ENCODE measurements around the gene PROCA1.
"Not testable (repeated sequence)": the region's sequence is repeated elsewhere in the genome, so short reads cannot be mapped to it uniquely, and the experiment has no call there.

Gene PROCA1

DNA sequence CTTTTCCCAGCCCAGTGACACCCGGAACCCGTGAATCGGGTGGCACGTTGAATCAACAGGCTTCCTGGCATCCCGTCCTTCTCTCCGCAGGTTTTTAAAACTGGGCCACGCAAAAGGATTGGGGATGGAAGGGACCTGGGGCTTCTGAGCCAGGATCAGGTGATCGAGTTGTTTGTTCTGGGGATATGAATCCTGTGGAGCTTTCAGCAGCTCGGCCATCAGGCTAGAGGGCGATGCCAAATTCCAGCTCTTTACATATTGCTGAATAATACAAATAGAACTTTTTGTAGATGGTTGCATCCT is 49.2 kb downstream of the PROCA1 start:
- DNase-seq: no peak

DNA sequence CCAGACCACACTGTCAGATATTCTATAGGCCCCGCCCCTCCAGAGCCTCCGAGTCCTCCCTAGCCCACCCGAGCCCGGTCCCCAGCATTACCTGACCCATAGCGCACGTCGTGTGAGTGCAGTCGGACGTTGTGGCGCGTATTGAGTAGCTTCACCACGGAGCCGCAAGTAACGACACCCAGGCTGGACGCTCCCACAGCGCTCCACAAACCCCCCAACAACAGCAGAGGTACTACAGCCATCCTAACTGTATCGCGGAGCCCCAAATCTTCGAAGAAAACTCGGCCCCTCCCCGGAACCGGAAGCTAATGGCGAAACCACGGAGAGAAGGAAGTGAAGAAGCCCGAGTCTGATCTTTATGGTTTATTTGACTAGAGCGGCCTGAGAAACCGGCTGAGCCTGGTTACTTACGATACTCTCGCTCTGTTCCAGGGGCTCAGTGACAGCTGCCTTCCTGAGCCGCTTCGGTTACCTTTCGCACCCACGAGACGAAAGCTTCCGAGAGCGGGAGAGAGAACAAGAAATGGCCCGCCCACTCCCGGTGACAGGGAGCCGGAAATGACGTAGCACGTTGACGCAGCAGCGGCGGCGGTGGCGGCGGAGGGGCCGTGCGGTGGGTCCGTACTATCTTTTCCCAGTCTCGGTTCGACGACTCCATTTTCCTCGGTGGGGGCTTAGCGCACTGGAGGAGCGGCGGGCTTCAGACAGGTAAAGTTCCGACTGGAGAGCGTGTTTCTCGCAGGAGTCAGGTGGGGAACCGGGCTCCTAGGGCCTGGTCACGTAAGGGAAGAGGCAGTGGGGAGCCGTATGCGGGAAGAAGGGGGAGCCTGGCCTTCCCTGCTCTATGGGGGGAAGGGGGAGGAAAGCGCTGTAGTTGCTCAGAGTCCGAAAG is 49.8 kb downstream of the PROCA1 start, which contains the start of the genes SDF2 and SUPT6H:
SDF2 (minus strand) TSS at position 272 of the 892 bp plus-strand sequence; CDS start at position 242, 30 bp downstream.
SUPT6H (plus strand) TSS at position 571 of the 892 bp plus-strand sequence. CDS start 11,197 bp downstream, outside the sequence.
- peak; percentile 84 for DNase-seq

DNA sequence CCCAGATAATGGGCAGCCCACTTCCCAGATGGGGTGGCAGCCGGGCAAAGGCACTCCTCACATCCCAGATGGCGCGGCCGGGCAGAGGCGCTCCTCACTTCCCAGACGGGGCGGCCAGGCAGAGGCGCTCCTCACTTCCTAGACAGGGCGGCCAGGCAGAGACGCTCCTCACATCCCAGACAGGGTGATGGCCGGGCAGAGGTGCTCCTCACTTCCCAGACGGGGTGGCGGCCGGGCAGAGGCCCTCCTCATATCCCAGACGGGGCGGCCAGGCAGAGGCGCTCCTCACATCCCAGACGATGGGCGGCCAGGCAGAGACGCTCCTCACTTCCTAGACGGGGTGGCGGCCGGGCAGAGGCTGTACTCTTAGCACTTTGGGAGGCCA is 52.2 kb downstream of the PROCA1 start:
- not testable (repeated sequence) for DNase-seq

DNA sequence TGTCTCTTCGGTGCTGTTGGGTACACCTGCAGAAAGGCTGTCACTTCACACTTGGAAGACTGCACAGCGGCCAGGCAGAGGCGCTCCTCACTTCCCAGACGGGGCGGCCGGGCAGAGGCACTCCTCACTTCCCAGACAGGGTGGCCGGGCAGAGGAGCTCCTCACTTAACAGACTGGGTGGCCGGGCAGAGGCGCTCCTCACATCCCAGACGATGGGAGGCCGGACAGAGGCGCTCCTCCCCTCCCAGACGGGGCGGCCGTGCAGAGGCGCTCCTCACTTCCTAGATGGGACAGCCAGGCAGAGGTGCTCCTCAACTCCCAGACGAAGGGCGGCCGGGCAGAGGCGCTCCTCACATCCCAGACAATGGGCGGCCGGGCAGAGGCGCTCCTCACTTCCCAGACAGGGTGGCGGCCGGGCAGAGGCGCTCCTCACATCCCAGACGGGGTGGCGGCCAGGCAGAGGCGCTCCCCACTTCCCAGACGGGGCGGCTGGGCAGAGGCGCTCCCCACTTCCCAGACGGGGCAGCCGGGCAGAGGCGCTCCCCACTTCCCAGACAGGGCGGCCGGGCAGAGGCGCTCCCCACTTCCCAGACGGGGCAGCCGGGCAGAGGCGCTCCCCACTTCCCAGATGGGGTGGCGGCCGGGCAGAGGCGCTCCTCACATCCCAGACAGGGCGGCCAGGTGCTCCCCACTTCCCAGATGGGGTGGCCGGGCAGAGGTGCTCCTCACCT is 52.8 kb downstream of the PROCA1 start:
- not testable (repeated sequence) for DNase-seq

DNA sequence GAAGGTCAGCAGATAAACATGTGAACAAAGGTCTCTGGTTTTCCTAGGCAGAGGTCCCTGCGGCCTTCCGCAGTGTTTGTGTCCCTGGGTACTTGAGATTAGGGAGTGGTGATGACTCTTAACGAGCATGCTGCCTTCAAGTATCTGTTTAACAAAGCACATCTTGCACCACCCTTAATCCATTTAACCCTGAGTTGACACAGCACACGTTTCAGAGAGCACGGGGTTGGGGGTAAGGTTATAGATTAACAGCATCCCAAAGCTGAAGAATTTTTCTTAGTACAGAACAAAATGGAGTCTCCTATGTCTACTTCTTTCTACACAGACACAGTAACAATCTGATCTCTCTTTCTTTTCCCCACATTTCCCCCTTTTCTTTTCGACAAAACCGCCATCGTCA is 53.3 kb downstream of the PROCA1 start:
- not testable (repeated sequence) for DNase-seq

DNA sequence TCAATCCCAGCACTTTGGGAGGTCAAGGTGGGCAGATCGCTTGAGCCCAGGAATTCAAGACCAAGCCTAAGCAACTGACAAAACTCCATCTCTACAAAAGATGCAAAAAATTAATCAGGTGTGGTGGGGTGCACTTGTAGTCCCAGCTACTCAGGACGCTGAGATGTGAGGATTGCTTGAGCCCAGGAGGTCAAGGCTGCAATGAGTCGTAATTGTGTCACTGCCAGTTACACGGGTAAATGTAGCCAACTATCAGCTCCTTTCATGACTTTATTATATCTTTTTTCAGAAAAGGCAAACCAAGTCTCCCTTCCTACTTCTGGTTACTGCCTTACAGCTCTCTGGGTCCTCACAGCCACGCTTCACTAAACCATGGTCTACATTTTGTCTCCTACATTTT is 53.9 kb downstream of the PROCA1 start:
- DNase-seq: no peak

DNA sequence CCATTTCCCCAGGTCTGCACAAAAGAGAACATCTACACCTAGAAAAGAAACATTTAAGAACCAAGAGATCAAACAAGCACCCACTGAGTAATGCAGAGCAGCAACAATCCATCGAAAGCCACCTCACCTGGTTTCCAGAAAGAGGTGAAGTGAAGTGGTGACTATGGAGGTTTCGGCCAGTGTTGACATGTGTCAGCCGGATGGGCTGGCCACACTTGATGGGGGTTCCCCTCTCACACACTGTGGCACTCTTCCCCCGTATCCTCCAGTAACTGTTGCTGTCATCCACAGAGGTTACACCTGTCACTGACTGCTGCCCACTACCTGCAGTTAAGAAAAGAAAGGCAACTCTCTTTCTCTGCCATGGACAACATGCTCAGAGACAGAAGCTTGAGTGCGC is 56.5 kb downstream of the PROCA1 start:
- no peak for DNase-seq

Measured in DMS79 (cell line).